Stimulated activated naive CD8-positive, alpha-beta T cell treated with anti-CD3 and anti-CD28 coated beads, Interleukin-15, amount 100 ng/mL, for 72 hours (primary cell): ENCODE measurements around the gene NUP42.

Experiments used
- ATAC-seq: fragments of 150-1000 bp; cut with Tn5 transposase; 2 replicates; pipeline ENCODE4 v1.10.0; 2021; ENCODE audit warnings: mild to moderate bottlenecking, moderate library complexity
- DNase-seq, 2 donors: peaks; one replicate each; pipeline ENCODE4 v3.0.0; 2021 to 2022
- H3K27ac Mint-ChIP-seq, 2 donors: one replicate each; pipeline ENCODE4 v1.8.0; 2022; ENCODE audit warnings: mild to moderate bottlenecking in 2 of 2, mixed read lengths in 2 of 2, moderate library complexity in 2 of 2
- H3K27me3 Mint-ChIP-seq: one replicate; pipeline ENCODE4 v1.8.0; 2022; ENCODE audit warnings: mixed read lengths
- H3K4me1 Mint-ChIP-seq: one replicate; pipeline ENCODE4 v1.8.0; 2022; ENCODE audit warnings: mild to moderate bottlenecking, mixed read lengths
- H3K4me3 Mint-ChIP-seq, 2 donors: one replicate each; pipeline ENCODE4 v1.8.0; 2022; ENCODE audit warnings: mild to moderate bottlenecking in 2 of 2, mixed read lengths in 2 of 2, moderate library complexity in 1 of 2
- H3K9me3 Mint-ChIP-seq, 2 donors: one replicate each; pipeline ENCODE4 v1.8.0; 2022; ENCODE audit warnings: mixed read lengths in 2 of 2

Gene NUP42, protein sequence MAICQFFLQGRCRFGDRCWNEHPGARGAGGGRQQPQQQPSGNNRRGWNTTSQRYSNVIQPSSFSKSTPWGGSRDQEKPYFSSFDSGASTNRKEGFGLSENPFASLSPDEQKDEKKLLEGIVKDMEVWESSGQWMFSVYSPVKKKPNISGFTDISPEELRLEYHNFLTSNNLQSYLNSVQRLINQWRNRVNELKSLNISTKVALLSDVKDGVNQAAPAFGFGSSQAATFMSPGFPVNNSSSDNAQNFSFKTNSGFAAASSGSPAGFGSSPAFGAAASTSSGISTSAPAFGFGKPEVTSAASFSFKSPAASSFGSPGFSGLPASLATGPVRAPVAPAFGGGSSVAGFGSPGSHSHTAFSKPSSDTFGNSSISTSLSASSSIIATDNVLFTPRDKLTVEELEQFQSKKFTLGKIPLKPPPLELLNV

GRCh38 chr7:23181684-23182553, at the start of gene NUP42:
NUP42 (plus strand) TSS chr7:23182048; CDS start chr7:23182086, 38 bp downstream.
- no peaks in the 10 kb centered on the region for H3K9me3 Mint-ChIP-seq
- DNase-seq: peak; percentile 95 to 98
- H3K27me3 Mint-ChIP-seq: no peaks in the 10 kb centered on the region

GRCh38 chr7:23133797-23134196, 48.1 kb upstream of the NUP42 start:
- no peak for DNase-seq
- no peaks in the 10 kb centered on the region for H3K27me3 Mint-ChIP-seq
- no peak overlapping the region for H3K27ac Mint-ChIP-seq
- H3K9me3 Mint-ChIP-seq: peaks cover 0 to 5% of the 10 kb centered on the region in 2 donors
- H3K4me1 Mint-ChIP-seq: no peaks in the 10 kb centered on the region
- no peak overlapping the region for H3K4me3 Mint-ChIP-seq
- no peak for ATAC-seq

More at GRCh38 chr7:23181684-23182553, at the start of gene NUP42:
- H3K4me3 Mint-ChIP-seq: peak within 1 kb of the TSS; percentile 95 to 99
- peaks cover 30% of the 10 kb centered on the region for H3K4me1 Mint-ChIP-seq
- ATAC-seq: peak; percentile 98
- peak within 1 kb of the TSS; percentile 98 for H3K27ac Mint-ChIP-seq

DNA sequence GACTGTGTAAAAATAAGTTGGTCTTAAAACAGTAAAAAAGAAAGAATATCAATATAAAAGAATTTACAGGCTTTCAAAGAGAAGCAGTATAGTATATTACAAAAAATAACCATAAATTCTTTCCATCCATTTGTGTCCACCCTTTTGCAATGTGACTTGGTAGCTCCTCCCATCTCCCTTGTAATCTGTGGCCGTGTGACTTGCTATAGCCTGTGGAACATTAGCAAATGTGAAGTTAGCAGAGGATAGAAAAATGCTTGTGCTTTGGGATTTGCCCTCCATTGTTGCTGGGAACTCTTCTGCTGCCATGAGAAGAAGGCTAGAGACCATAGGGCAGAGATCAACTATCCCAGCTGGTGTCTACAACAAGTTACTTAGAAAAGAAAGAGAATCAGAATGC, 46.1 kb upstream of the NUP42 start:
- Mint-ChIP-seq H3K9me3 (peaks cover 0 to 5% of the 10 kb centered on the region in 2 donors), H3K4me1 (no peaks in the 10 kb centered on the region), H3K27me3 (no peaks in the 10 kb centered on the region), H3K27ac (no peak overlapping the region), H3K4me3 (no peak overlapping the region)
- ATAC-seq (no peak), DNase-seq (no peak)

- H3K4me1 Mint-ChIP-seq: no peaks in the 10 kb centered on the region
- no peak overlapping the region for H3K4me3 Mint-ChIP-seq
- no peaks in the 10 kb centered on the region for H3K27me3 Mint-ChIP-seq
- ATAC-seq (no peak), DNase-seq (no peak)
- peaks cover 0 to 5% of the 10 kb centered on the region in 2 donors for H3K9me3 Mint-ChIP-seq
- H3K27ac Mint-ChIP-seq: no peak overlapping the region
Observed at GRCh38 chr7:23136216-23136615, 45.6 kb upstream of the NUP42 start.

GRCh38 chr7:23157679-23158078, 24.2 kb upstream of the NUP42 start:
- Mint-ChIP-seq H3K9me3 (no peaks in the 10 kb centered on the region), H3K27ac (peak overlapping the region in 1 of 2 donors; percentile 30), H3K4me1 (no peaks in the 10 kb centered on the region), H3K27me3 (no peaks in the 10 kb centered on the region), H3K4me3 (no peak overlapping the region)
- no peak for ATAC-seq
- DNase-seq: no peak

- no peak overlapping the region for H3K4me3 Mint-ChIP-seq
- DNase-seq: no peak
- no peaks in the 10 kb centered on the region for H3K4me1 Mint-ChIP-seq
- H3K9me3 Mint-ChIP-seq: no peaks in the 10 kb centered on the region
- no peaks in the 10 kb centered on the region for H3K27me3 Mint-ChIP-seq
- ATAC-seq: no peak
- H3K27ac Mint-ChIP-seq: no peak overlapping the region
Observed at GRCh38 chr7:23158546-23158945, 23.3 kb upstream of the NUP42 start.

- Mint-ChIP-seq H3K4me3 (no peak overlapping the region), H3K27ac (no peak overlapping the region), H3K4me1 (no peaks in the 10 kb centered on the region), H3K27me3 (no peaks in the 10 kb centered on the region), H3K9me3 (no peaks in the 10 kb centered on the region)
- DNase-seq (no peak), ATAC-seq (no peak)
Observed at GRCh38 chr7:23161482-23161881, 20.4 kb upstream of the NUP42 start.

GRCh38 chr7:23164846-23165245, 17.0 kb upstream of the NUP42 start:
- DNase-seq: no peak

DNA sequence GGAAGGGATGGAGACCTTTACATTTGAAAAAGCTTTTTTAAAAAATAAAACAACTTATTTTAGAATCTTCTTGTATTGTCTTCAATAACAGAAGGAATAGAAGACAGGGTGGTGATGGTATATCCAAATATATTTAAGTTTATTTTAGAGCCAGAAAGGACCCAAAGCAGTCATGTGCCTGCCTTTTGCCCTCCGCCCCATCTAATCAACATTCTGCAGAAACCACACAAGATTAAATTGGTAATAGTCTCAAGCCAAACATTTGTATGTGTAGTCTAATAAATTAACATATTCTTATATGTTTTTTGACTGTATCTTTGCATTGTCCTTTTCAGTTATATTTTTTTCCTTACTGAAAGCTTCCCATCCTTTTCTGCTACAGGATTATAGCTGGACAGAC, 16.5 kb upstream of the NUP42 start:
- no peaks in the 10 kb centered on the region for H3K9me3 Mint-ChIP-seq
- no peaks in the 10 kb centered on the region for H3K27me3 Mint-ChIP-seq
- no peak overlapping the region for H3K27ac Mint-ChIP-seq
- DNase-seq: no peak
- no peak for ATAC-seq
- no peak overlapping the region for H3K4me3 Mint-ChIP-seq
- H3K4me1 Mint-ChIP-seq: no peaks in the 10 kb centered on the region

More at GRCh38 chr7:23164846-23165245, 17.0 kb upstream of the NUP42 start:
- no peak overlapping the region for H3K4me3 Mint-ChIP-seq
- H3K4me1 Mint-ChIP-seq: no peaks in the 10 kb centered on the region
- ATAC-seq: no peak
- H3K9me3 Mint-ChIP-seq: no peaks in the 10 kb centered on the region
- H3K27ac Mint-ChIP-seq: no peak overlapping the region
- H3K27me3 Mint-ChIP-seq: no peaks in the 10 kb centered on the region

DNA sequence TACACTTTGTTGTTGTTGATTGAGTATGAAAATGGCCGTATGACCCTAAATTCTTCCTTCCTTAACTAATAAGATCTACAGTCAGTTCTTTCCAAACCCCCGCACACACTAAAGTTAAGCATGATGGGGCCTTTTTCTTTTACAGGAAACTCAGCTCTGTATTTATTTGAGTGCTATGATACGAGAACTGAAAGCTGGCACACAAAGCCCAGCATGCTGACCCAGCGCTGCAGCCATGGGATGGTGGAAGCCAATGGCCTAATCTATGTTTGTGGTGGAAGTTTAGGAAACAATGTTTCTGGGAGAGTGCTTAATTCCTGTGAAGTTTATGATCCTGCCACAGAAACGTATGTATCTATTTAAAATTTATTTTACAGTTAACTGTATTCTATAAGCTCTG, 14.2 kb upstream of the NUP42 start:
- Mint-ChIP-seq H3K4me1 (no peaks in the 10 kb centered on the region), H3K4me3 (no peak overlapping the region)
- DNase-seq: no peak

DNA sequence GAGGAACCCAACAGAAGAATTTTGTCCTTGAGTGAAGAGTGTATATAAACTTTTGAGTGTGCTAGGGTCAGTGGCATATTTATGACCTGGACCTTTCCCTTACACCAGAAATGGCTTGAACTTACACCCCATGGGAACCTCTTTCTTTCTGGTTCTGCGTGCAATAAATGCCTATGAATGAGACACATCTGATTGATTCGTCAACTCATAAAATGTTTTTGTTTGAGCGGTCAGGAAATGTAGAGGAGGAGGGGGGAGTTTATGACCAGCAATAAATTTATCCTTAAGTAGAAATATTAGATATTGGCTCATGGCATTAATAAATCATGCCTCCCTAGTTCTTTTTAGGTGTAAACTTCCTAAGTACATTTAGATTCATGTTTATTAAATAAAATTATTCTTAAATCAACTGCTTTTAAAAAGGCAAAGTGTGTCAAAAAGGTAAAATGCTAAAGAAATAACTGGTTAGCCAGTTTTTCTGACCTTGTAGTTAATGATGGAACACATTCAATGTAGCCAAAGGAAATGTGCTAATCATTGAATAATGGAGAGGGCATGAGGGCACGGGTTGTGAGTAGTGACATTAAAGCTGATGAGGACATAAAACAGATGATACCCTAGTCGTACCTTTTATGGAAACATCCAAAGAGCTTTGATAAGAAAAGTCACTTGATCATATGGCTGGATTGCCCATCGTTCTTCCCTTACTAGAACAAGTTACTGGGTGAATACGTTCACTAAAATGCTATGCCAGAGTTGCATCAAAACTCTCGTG, 13.6 kb upstream of the NUP42 start:
- Mint-ChIP-seq H3K9me3 (no peaks in the 10 kb centered on the region), H3K4me1 (no peaks in the 10 kb centered on the region), H3K4me3 (no peak overlapping the region), H3K27ac (no peak overlapping the region), H3K27me3 (no peaks in the 10 kb centered on the region)
- ATAC-seq (no peak), DNase-seq (no peak)

More for the DNA sequence above, 14.2 kb upstream of the NUP42 start:
- Mint-ChIP-seq H3K9me3 (no peaks in the 10 kb centered on the region), H3K27me3 (no peaks in the 10 kb centered on the region), H3K27ac (no peak overlapping the region)
- ATAC-seq: no peak

DNA sequence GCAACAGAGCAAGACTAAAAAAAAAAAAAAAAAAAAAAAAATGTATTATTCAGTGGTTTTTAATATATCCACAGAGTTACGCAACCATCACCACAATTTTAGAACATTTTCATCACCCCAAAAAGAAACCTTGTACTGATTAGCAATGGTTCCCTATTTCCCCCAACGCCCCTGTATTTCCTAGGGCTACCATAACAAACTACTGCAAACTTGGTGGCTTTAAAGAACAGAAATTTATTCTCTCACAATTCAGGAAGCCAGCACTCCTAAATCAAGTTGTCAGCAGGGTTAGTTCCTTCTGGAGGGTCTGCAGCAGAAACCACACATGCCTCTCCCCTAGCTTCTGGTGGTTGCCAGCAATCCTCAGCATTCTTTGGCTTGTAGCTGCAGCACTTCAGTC, 5.9 kb upstream of the NUP42 start:
- Mint-ChIP-seq H3K9me3 (no peaks in the 10 kb centered on the region), H3K4me3 (no peak overlapping the region), H3K27ac (no peak overlapping the region), H3K4me1 (peaks cover 12% of the 10 kb centered on the region), H3K27me3 (no peaks in the 10 kb centered on the region)
- ATAC-seq (no peak), DNase-seq (no peak)

DNA sequence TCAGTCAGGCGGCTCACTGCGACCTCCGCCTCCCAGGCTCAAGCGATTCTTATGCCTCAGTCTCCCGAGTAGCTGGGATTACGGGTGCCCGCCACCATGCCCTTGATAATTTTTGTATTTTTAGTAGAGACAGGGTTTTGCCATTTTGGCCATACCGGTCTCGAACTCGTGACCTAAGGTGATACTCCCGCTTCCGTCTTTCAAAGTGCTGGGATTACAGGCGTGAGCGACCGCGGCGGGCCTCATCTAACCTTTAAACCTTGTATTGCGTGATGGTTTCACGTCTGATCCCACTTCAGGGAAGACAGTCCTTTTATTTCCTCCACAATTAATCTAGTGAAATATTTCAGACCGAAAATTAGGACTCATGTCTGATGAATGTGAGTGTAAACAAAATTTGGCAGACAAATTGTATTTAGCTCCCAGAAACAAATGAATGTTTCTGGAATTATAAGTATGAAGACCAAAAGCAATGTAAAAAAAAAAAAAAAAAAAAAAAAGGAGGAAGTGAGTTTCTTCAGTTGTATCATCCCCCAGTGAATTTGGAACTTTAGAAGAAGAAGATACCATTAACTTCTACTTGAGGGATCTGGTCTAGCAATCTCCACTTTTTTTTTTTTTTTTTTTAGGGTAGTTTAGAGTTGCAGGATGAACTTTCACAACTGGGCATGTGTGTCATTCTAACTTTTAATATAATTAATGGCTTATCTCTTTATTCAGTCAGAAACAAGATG, 1.6 kb downstream of the NUP42 start:
- ATAC-seq: no peak
- no peak for DNase-seq
- no peaks in the 10 kb centered on the region for H3K9me3 Mint-ChIP-seq

GRCh38 chr7:23184291-23184690, 2.4 kb downstream of the NUP42 start:
- H3K4me1 Mint-ChIP-seq: peaks cover 30% of the 10 kb centered on the region
- no peaks in the 10 kb centered on the region for H3K27me3 Mint-ChIP-seq
- DNase-seq (no peak), ATAC-seq (no peak)
- no peaks in the 10 kb centered on the region for H3K9me3 Mint-ChIP-seq
- H3K27ac Mint-ChIP-seq: peak overlapping the region in 1 of 2 donors; percentile 40
- peak overlapping the region in 1 of 2 donors; percentile 99 for H3K4me3 Mint-ChIP-seq

More for the DNA sequence above, 1.6 kb downstream of the NUP42 start:
- Mint-ChIP-seq H3K27me3 (no peaks in the 10 kb centered on the region), H3K27ac (peak overlapping the region in 1 of 2 donors; percentile 98), H3K4me1 (peaks cover 30% of the 10 kb centered on the region), H3K4me3 (peak overlapping the region; percentile 95 to 99)
